Loucy (cell line): ENCODE measurements around the gene RORC.

Source experiments
- H2AFZ ChIP-seq: fragments of 200-600 bp; sonication (generic); 2 replicates; pipeline ENCODE4 v1.6.0; 2016; ENCODE audit warnings: antibody characterized with exemption, mild to moderate bottlenecking, low read length, moderate library complexity
- H3F3A ChIP-seq: fragments of 200-600 bp; 2 replicates; pipeline ENCODE4 v1.6.0; 2016; ENCODE audit warnings: antibody characterized with exemption, low read depth, mild to moderate bottlenecking
- H3K27me3 ChIP-seq: fragments of 200-600 bp; sonication (generic); 2 replicates; pipeline ENCODE4 v1.6.1; 2014; ENCODE audit warnings: low read length, mild to moderate bottlenecking; ENCODE audit not compliant: insufficient read depth, poor library complexity, severe bottlenecking
- H3K36me3 ChIP-seq: fragments of 200-600 bp; sonication (generic); 2 replicates; pipeline ENCODE4 v1.6.1; 2016; ENCODE audit warnings: low read length; ENCODE audit not compliant: insufficient read depth
- H3K4me1 ChIP-seq: fragments of 200-600 bp; sonication (generic); 2 replicates; pipeline ENCODE4 v1.5.1; 2014; ENCODE audit warnings: low read length, mild to moderate bottlenecking; ENCODE audit not compliant: insufficient read depth, poor library complexity, severe bottlenecking
- H3K4me2 ChIP-seq: fragments of 200-600 bp; sonication (generic); 2 replicates; pipeline ENCODE4 v1.6.0; 2014; ENCODE audit warnings: antibody characterized with exemption, low read length, low read depth, mild to moderate bottlenecking; ENCODE audit not compliant: poor library complexity, severe bottlenecking
- H3K4me3 ChIP-seq: fragments of 200-600 bp; sonication (generic); 2 replicates; pipeline ENCODE4 v1.5.1; 2014; ENCODE audit warnings: low read length, mild to moderate bottlenecking, mixed read lengths; ENCODE audit not compliant: poor library complexity, severe bottlenecking
- H3K79me2 ChIP-seq: fragments of 200-600 bp; sonication (generic); 2 replicates; pipeline ENCODE4 v1.6.1; 2014; ENCODE audit warnings: low read length; ENCODE audit not compliant: insufficient read depth
- H3K9ac ChIP-seq: fragments of 200-600 bp; sonication (generic); 2 replicates; pipeline ENCODE4 v1.6.0; 2014; ENCODE audit warnings: mild to moderate bottlenecking, low read depth, low read length, moderate library complexity; ENCODE audit not compliant: poor library complexity, severe bottlenecking
- H3K9me2 ChIP-seq: fragments of 200-600 bp; sonication (generic); replicated peaks from 2 replicates; pipeline ENCODE4 v1.6.1; 2016; ENCODE audit warnings: low read depth, low read length, mixed read lengths
- H3K9me3 ChIP-seq: fragments of 200-600 bp; sonication (generic); 2 replicates; pipeline ENCODE4 v1.6.1; 2014; ENCODE audit warnings: mild to moderate bottlenecking, antibody characterized with exemption, low read length, low read depth; ENCODE audit not compliant: insufficient read depth
- H4K20me1 ChIP-seq: fragments of 200-600 bp; sonication (generic); 2 replicates; pipeline ENCODE4 v1.6.0; 2014; ENCODE audit warnings: antibody characterized with exemption, low read length, mild to moderate bottlenecking; ENCODE audit not compliant: insufficient read depth, poor library complexity, severe bottlenecking
- CTCF ChIP-seq: fragments of 200-600 bp; sonication (generic); conservative IDR thresholded peaks from 2 replicates; pipeline ENCODE4 v1.5.1; 2014; ENCODE audit warnings: mild to moderate bottlenecking, antibody characterized with exemption, low read length
- EZH2phosphoT487 ChIP-seq: fragments of 200-600 bp; IDR thresholded peaks from 2 replicates; pipeline ENCODE4 v1.6.1; 2018; ENCODE audit warnings: antibody characterized with exemption, mild to moderate bottlenecking, moderate library complexity, borderline replicate concordance

The RORC gene

GRCh38 chr1:151816548-151817352 lies 14.9 kb downstream of the RORC start:
- Histone ChIP-seq H3K9ac (no peak overlapping the region), H2AFZ (no peak overlapping the region), H3F3A (no peaks in the 10 kb centered on the region), H3K9me2 (no peaks in the 10 kb centered on the region), H3K9me3 (no peaks in the 10 kb centered on the region), H3K4me3 (no peak overlapping the region), H3K4me2 (no peak overlapping the region), H3K79me2 (no peaks in the 10 kb centered on the region), H3K4me1 (peaks cover 48% of the 10 kb centered on the region), H4K20me1 (no peaks in the 10 kb centered on the region), H3K36me3 (no peaks in the 10 kb centered on the region), H3K27me3 (no peaks in the 10 kb centered on the region)
- TF ChIP-seq CTCF (no peak), EZH2phosphoT487 (no peak)

GRCh38 chr1:151815716-151816327 lies 15.8 kb downstream of the RORC start:
- TF ChIP-seq CTCF (no peak), EZH2phosphoT487 (no peak)
- no peaks in the 10 kb centered on the region for H3K9me3 ChIP-seq
- H4K20me1 ChIP-seq = no peaks in the 10 kb centered on the region
- peaks cover 39% of the 10 kb centered on the region for H3K4me1 ChIP-seq
- H2AFZ ChIP-seq = 0 out of 2 replicates have a peak overlapping the region, but pooled peaks have one; percentile 5
- H3K9me2 ChIP-seq = no peaks in the 10 kb centered on the region
- H3K36me3 ChIP-seq = no peaks in the 10 kb centered on the region
- H3K4me3 ChIP-seq = peak overlapping the region; percentile 28
- no peaks in the 10 kb centered on the region for H3K27me3 ChIP-seq
- no peak overlapping the region for H3K9ac ChIP-seq
- H3F3A ChIP-seq = no peaks in the 10 kb centered on the region
- no peaks in the 10 kb centered on the region for H3K79me2 ChIP-seq
- H3K4me2 ChIP-seq = peak overlapping the region; percentile 60

GRCh38 chr1:151814971-151815545 lies 16.5 kb downstream of the RORC start:
- no peaks in the 10 kb centered on the region for H3F3A ChIP-seq
- no peaks in the 10 kb centered on the region for H3K36me3 ChIP-seq
- no peak overlapping the region for H2AFZ ChIP-seq
- H3K9me2 ChIP-seq = no peaks in the 10 kb centered on the region
- no peak overlapping the region for H3K9ac ChIP-seq
- no peaks in the 10 kb centered on the region for H4K20me1 ChIP-seq
- no peaks in the 10 kb centered on the region for H3K27me3 ChIP-seq
- no peaks in the 10 kb centered on the region for H3K79me2 ChIP-seq
- H3K4me2 ChIP-seq = peak overlapping the region; percentile 60
- TF ChIP-seq EZH2phosphoT487 = no peak
- TF ChIP-seq CTCF = no peak
- H3K4me1 ChIP-seq = peaks cover 31% of the 10 kb centered on the region
- peak overlapping the region; percentile 28 for H3K4me3 ChIP-seq
- H3K9me3 ChIP-seq = no peaks in the 10 kb centered on the region
